ENCODE results near the gene FBXW7.

FBXW7 gene

DNA sequence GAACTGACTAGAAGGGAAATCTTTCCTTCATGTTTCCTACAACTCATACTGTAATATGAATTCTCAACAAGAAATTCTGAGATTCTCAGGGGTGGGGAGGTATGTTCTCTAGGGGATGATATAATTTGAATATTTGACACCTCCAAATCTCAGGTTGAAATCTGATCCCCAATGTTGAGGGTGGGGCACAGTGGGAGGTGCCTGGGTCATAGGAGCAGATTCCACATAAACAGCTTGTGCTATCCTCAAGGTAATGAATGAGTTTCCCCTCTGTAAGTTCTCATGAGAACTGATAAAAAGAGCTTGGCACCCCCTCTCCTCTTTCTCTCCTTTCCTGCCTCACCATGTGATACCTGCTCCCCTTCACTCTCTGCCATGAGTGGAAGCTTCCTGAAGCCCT is 21.5 kb downstream of the FBXW7 start:
- TF ChIP-seq, protein P1, sequence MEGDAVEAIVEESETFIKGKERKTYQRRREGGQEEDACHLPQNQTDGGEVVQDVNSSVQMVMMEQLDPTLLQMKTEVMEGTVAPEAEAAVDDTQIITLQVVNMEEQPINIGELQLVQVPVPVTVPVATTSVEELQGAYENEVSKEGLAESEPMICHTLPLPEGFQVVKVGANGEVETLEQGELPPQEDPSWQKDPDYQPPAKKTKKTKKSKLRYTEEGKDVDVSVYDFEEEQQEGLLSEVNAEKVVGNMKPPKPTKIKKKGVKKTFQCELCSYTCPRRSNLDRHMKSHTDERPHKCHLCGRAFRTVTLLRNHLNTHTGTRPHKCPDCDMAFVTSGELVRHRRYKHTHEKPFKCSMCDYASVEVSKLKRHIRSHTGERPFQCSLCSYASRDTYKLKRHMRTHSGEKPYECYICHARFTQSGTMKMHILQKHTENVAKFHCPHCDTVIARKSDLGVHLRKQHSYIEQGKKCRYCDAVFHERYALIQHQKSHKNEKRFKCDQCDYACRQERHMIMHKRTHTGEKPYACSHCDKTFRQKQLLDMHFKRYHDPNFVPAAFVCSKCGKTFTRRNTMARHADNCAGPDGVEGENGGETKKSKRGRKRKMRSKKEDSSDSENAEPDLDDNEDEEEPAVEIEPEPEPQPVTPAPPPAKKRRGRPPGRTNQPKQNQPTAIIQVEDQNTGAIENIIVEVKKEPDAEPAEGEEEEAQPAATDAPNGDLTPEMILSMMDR (IDR thresholded peaks at IDR 0.05; ENCODE audit: low read depth, low read length) = no peak
- Histone ChIP-seq H3K4me3 (ENCODE audit: low read depth, low read length) (no peak overlapping the region), H3K27me3 (no peaks in the 10 kb centered on the region), H3K9me3 (no peaks in the 10 kb centered on the region), H3K4me1 (no peaks in the 10 kb centered on the region), H3K36me3 (no peaks in the 10 kb centered on the region)
- no peak for DNase-seq

- TF ChIP-seq, protein P1 (IDR thresholded peaks at IDR 0.05; ENCODE audit: low read depth, low read length) = no peak
These were observed 22.8 kb downstream of the FBXW7 start for GRCh38 chr4:152513078-152513477.

GRCh38 chr4:152512483-152512882 is 23.4 kb downstream of the FBXW7 start:
- Histone ChIP-seq H3K4me3 (ENCODE audit: low read depth, low read length) (no peak overlapping the region), H3K36me3 (no peaks in the 10 kb centered on the region), H3K9me3 (no peaks in the 10 kb centered on the region), H3K27me3 (no peaks in the 10 kb centered on the region), H3K4me1 (no peaks in the 10 kb centered on the region)
- TF ChIP-seq, protein P1 (IDR thresholded peaks at IDR 0.05; ENCODE audit: low read depth, low read length) = no peak
- DNase-seq = no peak

More at GRCh38 chr4:152513078-152513477, 22.8 kb downstream of the FBXW7 start:
- no peak overlapping the region for H3K4me3 ChIP-seq (ENCODE audit: low read depth, low read length)
- H3K36me3 ChIP-seq = no peaks in the 10 kb centered on the region
- no peaks in the 10 kb centered on the region for H3K4me1 ChIP-seq
- H3K27me3 ChIP-seq = no peaks in the 10 kb centered on the region
- DNase-seq = no peak
- no peaks in the 10 kb centered on the region for H3K9me3 ChIP-seq

DNA sequence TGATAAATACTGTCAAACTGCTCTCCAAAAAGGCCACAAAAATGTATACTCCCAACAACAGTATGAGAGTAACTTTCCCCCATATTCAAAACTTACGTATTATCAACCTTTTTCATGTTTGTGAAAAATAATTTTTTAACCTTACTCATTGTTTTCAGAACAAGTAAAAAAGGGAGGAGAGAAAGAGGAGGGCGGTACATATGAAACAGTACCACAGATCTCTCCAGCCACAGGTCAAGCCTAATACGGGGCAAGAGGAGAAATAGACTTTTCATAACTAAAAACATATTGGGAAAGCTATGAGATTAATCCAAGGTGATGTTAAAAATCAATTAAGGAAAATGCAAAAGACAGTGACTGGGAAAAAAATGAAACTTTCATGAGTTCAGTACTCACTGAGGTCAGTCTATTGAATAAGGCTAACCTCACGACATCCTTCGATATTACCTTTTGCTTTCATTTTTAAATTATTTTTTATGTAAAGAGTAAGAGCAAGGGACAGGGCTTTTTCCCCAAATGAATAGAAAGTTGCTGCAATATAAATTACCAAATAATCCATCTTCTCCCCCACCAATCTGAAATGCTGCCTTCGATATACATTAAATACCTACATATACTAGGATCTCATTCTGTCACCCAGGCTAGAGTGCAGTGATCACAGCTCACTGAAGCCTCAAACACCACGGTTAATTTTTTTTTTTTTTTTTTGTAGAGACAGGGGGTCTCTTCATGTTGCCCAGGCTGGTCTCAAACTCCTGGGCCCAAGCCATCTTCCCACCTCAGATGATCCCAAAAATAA is 25.3 kb downstream of the FBXW7 start:
- H3K9me3 ChIP-seq = no peaks in the 10 kb centered on the region
- DNase-seq = no peak
- no peaks in the 10 kb centered on the region for H3K36me3 ChIP-seq
- no peak overlapping the region for H3K4me3 ChIP-seq (ENCODE audit: low read depth, low read length)
- H3K27me3 ChIP-seq = no peaks in the 10 kb centered on the region
- no peaks in the 10 kb centered on the region for H3K4me1 ChIP-seq
- TF ChIP-seq, protein P1 (IDR thresholded peaks at IDR 0.05; ENCODE audit: low read depth, low read length) = no peak

DNA sequence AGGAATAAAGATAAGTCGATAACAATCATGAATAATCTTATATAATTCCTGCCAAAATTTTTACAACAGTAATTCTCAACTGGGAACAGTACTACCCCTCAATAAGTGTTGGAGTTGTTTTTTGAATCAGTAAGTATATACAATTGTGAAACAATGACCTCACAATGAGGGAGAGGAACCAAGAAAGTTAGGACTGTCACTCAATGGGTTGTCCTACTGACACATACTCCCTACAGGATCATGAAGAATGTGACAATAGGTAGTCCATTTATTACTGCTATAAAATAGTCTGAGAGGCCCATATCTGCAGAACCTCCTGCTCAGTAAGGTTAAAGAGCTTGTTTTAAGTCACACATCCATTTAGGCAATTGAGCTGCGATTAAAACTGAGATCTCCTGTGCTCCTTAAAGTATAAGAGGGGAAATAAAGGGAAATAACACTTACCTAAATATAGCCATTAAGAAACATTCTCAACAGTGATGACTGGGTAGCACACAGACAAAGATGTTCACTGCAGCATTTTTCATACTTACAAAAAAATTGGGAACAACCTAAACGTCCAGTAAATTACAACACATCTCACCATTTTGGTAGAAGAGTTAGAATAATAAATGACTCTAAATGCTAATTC is 26.2 kb downstream of the FBXW7 start:
- H3K27me3 ChIP-seq = no peaks in the 10 kb centered on the region
- H3K9me3 ChIP-seq = no peaks in the 10 kb centered on the region
- no peaks in the 10 kb centered on the region for H3K4me1 ChIP-seq
- TF ChIP-seq, protein P1 (IDR thresholded peaks at IDR 0.05; ENCODE audit: low read depth, low read length) = no peak
- no peaks in the 10 kb centered on the region for H3K36me3 ChIP-seq
- no peak for DNase-seq
- no peak overlapping the region for H3K4me3 ChIP-seq (ENCODE audit: low read depth, low read length)

GRCh38 chr4:152508818-152509217 is 27.1 kb downstream of the FBXW7 start:
- TF ChIP-seq, protein P1 (IDR thresholded peaks at IDR 0.05; ENCODE audit: low read depth, low read length) = no peak
- no peak overlapping the region for H3K4me3 ChIP-seq (ENCODE audit: low read depth, low read length)
- DNase-seq = no peak
- H3K36me3 ChIP-seq = no peaks in the 10 kb centered on the region
- H3K4me1 ChIP-seq = no peaks in the 10 kb centered on the region
- no peaks in the 10 kb centered on the region for H3K27me3 ChIP-seq
- no peaks in the 10 kb centered on the region for H3K9me3 ChIP-seq

Measured in BE2C (cell line).